GM18907 (cell line): ENCODE data around the gene CCER1.
A peak's percentile ranks its signal among the peaks of the same experiment; 100 is the strongest.
"Not testable (repeated sequence)": the region's sequence is repeated elsewhere in the genome, so short reads cannot be mapped to it uniquely, and the experiment has no call there.

Experiments
- ATAC-seq: cut with Tn5 transposase; IDR thresholded peaks from one replicate; pipeline ENCODE4 v1.9.1; 2021; ENCODE audit warnings: mild to moderate bottlenecking, moderate library complexity; ENCODE audit not compliant: unreplicated experiment

Gene CCER1

GRCh38 chr12:90954921-90955320 lies at the start of gene CCER1:
TSS of gene CCER1 (minus strand) at chr12:90955176. CDS start at chr12:90954742, 434 bp downstream.
- no peak for ATAC-seq

GRCh38 chr12:91003737-91004136 lies 48.8 kb upstream of the CCER1 start:
- ATAC-seq: no peak

- no peak for ATAC-seq
These were observed 46.3 kb upstream of the CCER1 start for GRCh38 chr12:91001306-91001705.

- ATAC-seq: no peak
These were observed 45.0 kb upstream of the CCER1 start for GRCh38 chr12:90999966-91000365.

GRCh38 chr12:90999527-90999926 lies 44.6 kb upstream of the CCER1 start:
- no peak for ATAC-seq

- no peak for ATAC-seq
These were observed 40.0 kb upstream of the CCER1 start for GRCh38 chr12:90995010-90995409.

GRCh38 chr12:90991952-90992465 lies 37.0 kb upstream of the CCER1 start:
- ATAC-seq: no peak

GRCh38 chr12:90990611-90991010 lies 35.6 kb upstream of the CCER1 start:
- ATAC-seq: no peak

- ATAC-seq: no peak
These were observed 34.7 kb upstream of the CCER1 start for GRCh38 chr12:90989686-90990111.

GRCh38 chr12:90987520-90987919 lies 32.5 kb upstream of the CCER1 start:
- peak; percentile 65 for ATAC-seq

GRCh38 chr12:90987101-90987500 lies 32.1 kb upstream of the CCER1 start:
- ATAC-seq: no peak

GRCh38 chr12:90985331-90985730 lies 30.4 kb upstream of the CCER1 start:
- not testable (repeated sequence) for ATAC-seq

- ATAC-seq: no peak
These were observed 29.1 kb upstream of the CCER1 start for GRCh38 chr12:90984114-90984513.

- ATAC-seq: no peak
These were observed 27.2 kb upstream of the CCER1 start for GRCh38 chr12:90982170-90982569.

GRCh38 chr12:90979951-90980350 lies 25.0 kb upstream of the CCER1 start:
- no peak for ATAC-seq

GRCh38 chr12:90979019-90979418 lies 24.0 kb upstream of the CCER1 start:
- no peak for ATAC-seq

- ATAC-seq: peak; percentile 97
These were observed 23.3 kb upstream of the CCER1 start for GRCh38 chr12:90978117-90978770.

- no peak for ATAC-seq
These were observed 22.2 kb upstream of the CCER1 start for GRCh38 chr12:90977224-90977623.

- ATAC-seq: no peak
These were observed 19.3 kb upstream of the CCER1 start for GRCh38 chr12:90974286-90974685.

GRCh38 chr12:90972226-90972625 lies 17.2 kb upstream of the CCER1 start:
- ATAC-seq: no peak

- no peak for ATAC-seq
These were observed 15.9 kb upstream of the CCER1 start for GRCh38 chr12:90970911-90971310.

- no peak for ATAC-seq
These were observed 15.5 kb upstream of the CCER1 start for GRCh38 chr12:90970471-90970870.

- no peak for ATAC-seq
These were observed 14.9 kb upstream of the CCER1 start for GRCh38 chr12:90969851-90970250.
